ENCODE measurements around the gene HNRNPLL.
"Not testable (repeated sequence)": the region's sequence is repeated elsewhere in the genome, so short reads cannot be mapped to it uniquely, and the experiment has no call there.

Gene HNRNPLL

DNA sequence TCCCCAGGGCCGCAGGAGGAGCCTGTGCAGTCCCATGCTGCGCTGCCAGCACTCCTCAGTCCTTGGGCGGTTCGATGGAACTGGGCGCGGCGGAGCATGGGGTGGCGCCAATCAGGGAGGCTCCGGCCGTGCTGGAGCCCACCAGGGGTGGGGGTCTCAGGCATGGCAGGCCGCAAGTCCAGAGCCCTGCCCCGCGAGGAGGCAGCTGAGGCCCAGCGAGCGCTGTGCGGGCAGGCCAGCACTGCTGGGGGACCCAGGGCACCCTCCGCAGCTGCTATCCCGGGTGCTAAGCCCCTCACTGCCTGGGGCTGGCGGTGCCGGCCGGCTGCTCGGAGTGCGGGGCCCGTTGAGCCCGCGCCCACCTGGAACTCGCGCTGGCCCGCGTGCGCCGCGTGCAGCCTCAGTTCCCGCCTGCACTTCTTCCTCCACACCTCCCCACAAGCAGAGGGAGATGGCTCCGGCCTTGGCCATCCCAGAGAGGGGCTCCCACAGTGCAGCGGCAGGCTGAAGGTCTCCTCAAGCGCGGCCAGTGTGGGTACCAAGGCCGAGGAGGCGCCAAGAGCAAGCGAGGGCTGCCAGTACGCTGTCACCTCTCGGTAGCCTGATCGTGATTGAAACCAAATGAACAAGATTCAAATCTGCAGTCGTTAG is 40.4 kb upstream of the HNRNPLL start:
- in situ Hi-C loops (cut with MboI; ENCODE audit: low sequenced_read_pairs, unreplicated experiment) = no loop called here
- DNase-seq (ENCODE audit: low spot score) = no peak
- TF ChIP-seq, protein P1, sequence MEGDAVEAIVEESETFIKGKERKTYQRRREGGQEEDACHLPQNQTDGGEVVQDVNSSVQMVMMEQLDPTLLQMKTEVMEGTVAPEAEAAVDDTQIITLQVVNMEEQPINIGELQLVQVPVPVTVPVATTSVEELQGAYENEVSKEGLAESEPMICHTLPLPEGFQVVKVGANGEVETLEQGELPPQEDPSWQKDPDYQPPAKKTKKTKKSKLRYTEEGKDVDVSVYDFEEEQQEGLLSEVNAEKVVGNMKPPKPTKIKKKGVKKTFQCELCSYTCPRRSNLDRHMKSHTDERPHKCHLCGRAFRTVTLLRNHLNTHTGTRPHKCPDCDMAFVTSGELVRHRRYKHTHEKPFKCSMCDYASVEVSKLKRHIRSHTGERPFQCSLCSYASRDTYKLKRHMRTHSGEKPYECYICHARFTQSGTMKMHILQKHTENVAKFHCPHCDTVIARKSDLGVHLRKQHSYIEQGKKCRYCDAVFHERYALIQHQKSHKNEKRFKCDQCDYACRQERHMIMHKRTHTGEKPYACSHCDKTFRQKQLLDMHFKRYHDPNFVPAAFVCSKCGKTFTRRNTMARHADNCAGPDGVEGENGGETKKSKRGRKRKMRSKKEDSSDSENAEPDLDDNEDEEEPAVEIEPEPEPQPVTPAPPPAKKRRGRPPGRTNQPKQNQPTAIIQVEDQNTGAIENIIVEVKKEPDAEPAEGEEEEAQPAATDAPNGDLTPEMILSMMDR (IDR thresholded peaks at IDR 0.05; ENCODE audit: borderline replicate concordance, control extremely low read depth, extremely low read depth, insufficient read depth, missing control alignments) = no peak

DNA sequence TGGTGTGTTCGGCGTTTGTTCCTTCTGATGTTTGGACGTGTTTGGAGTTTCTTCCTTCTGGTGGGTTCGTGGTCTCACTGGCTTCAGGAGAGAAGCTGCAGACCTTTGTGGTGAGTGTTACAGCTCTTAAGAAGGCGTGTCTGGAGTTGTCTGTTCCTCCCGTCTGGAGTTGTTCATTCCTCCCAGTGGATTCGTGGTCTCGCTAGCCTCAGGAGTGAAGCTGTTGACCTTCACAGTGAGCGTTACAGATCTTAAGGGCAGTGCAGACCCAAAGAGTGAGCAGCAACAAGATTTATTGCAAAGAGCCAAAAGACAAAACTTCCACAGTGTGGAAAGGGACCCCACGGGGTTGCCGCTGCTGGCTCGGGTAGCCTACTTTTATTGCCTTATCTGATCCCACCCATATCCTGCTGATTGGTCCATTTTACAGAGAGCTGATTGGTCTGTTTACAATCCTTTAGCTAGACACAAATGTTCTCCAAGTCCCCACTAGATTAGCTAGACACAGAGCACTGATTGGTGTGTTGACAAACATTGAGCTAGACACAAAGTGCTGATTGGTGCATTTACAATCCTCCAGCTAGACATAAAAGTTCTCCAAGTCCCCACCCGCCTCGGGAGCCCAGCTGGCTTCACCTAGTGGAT is 39.8 kb upstream of the HNRNPLL start:
- DNase-seq (ENCODE audit: low spot score); in situ Hi-C loops (cut with MboI; ENCODE audit: low sequenced_read_pairs, unreplicated experiment): not testable (repeated sequence)

DNA sequence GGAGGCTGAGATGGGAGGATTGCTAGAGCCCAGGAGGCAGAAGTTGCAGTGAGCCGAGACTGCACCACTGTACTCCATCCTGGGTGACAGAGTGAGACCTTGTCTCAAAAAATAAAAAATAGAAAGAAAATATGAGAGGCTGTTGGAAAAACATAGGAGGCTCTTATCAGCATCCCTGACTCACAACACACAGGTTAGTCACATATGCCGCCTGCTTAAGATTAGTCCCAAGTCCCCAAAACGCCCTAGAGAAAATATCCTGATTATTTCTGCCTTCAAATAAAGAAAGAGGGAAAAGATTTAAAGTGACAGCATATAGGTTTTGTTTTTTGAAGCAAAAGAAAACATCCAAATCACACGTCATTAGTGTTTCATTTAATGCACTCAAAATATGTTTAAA is 33.3 kb upstream of the HNRNPLL start:
- TF ChIP-seq, protein P1 (IDR thresholded peaks at IDR 0.05; ENCODE audit: borderline replicate concordance, control extremely low read depth, extremely low read depth, insufficient read depth, missing control alignments) = no peak
- in situ Hi-C loops (cut with MboI; ENCODE audit: low sequenced_read_pairs, unreplicated experiment) = no loop called here
- DNase-seq (ENCODE audit: low spot score) = no peak

DNA sequence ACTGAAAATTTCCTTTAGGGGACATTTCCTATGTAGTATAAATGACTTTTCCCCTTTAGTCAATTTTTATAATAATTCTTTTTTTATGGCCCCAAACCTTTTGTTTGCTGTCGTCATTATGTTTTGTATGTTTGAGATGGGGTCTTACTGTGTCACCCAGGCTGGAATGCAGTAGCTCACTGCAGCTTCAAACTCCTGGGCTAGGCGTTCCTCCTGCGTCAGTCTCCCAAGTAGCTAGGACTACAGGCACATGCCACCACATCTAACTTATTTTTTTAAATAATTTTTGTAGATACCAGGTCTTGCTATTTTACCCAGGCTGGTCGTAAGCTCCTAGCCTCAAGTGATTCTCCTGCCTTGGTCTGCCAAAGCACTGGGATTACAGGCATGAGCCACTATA is 32.4 kb upstream of the HNRNPLL start:
- TF ChIP-seq, protein P1 (IDR thresholded peaks at IDR 0.05; ENCODE audit: borderline replicate concordance, control extremely low read depth, extremely low read depth, insufficient read depth, missing control alignments) = no peak
- DNase-seq (ENCODE audit: low spot score) = no peak
- in situ Hi-C loops (cut with MboI; ENCODE audit: low sequenced_read_pairs, unreplicated experiment) = no loop called here

DNA sequence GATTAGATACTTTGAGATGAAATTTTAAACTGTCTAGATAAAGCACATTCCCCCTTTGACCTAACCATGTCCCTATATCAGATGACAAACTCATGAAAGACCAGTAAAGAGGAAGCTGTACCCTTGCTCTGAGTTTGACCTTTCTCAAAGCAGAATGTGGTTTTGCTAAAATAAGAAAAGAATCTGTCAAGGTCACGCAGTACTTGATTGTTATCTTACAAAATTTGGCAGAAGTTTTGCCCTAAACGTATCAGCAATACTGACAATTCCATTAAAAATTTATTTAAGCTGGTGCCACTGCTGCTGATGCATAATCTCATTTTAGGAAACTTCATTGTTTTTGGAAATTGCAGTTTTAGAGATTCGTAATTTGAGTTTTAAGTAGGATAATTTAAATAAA is 32.0 kb upstream of the HNRNPLL start:
- TF ChIP-seq, protein P1 (IDR thresholded peaks at IDR 0.05; ENCODE audit: borderline replicate concordance, control extremely low read depth, extremely low read depth, insufficient read depth, missing control alignments) = no peak
- peak; percentile 76 for DNase-seq (ENCODE audit: low spot score)
- in situ Hi-C loops (cut with MboI; ENCODE audit: low sequenced_read_pairs, unreplicated experiment) = no loop called here

DNA sequence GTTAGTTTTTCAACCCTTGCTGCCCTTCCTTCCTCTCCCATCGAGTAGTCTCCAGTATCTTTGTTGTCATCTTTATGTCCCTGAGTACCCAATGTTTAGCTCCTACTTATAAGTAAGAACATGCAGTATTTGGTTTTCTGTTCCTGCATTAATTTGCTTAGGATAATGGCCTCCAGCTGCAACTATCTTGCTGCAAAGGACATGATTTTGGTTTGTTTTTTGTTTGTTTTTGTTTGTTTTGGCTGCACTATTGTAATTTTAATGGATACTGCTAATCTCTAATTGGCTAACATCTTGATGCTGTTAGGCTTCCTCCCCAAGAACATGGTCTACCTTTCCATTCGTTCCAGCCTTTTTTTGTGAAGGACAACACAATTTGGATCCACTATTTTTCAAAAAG is 31.2 kb upstream of the HNRNPLL start:
- TF ChIP-seq, protein P1 (IDR thresholded peaks at IDR 0.05; ENCODE audit: borderline replicate concordance, control extremely low read depth, extremely low read depth, insufficient read depth, missing control alignments) = no peak

DNA sequence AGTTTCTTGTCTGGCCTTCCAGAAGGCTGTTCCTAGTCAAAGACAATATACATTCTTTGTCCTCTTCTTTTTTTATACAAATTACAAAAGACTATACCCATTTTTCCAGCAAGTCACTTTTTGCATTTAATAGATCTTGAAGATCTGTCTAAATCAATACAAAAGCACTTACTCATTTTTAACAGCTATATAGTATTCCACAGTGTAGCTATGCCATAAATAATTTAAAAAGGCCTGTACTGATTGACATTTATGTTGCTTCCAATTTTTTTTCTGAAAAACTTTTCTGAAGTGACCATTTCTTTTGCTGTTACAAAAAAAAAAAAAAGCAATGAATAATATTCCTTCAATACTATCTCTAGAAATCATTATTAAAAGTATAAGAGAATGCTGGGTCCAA is 30.3 kb upstream of the HNRNPLL start:
- in situ Hi-C loops (cut with MboI; ENCODE audit: low sequenced_read_pairs, unreplicated experiment) = no loop called here
- TF ChIP-seq, protein P1 (IDR thresholded peaks at IDR 0.05; ENCODE audit: borderline replicate concordance, control extremely low read depth, extremely low read depth, insufficient read depth, missing control alignments) = no peak
- no peak for DNase-seq (ENCODE audit: low spot score)

More for the DNA sequence above, 31.2 kb upstream of the HNRNPLL start:
- DNase-seq (ENCODE audit: low spot score) = no peak
- in situ Hi-C loops (cut with MboI; ENCODE audit: low sequenced_read_pairs, unreplicated experiment) = no loop called here
